Measurements from ENCODE around the gene ST6GALNAC2. TPM values are rescaled to one million over a fixed set of nuclear protein-coding genes. Genes with fewer than 3 reads are reported as not detected.
"Not testable (repeated sequence)": the region's sequence is repeated elsewhere in the genome, so short reads cannot be mapped to it uniquely, and the experiment has no call there.

Gene ST6GALNAC2
- total RNA-seq, 6 experiments from 2014 or later: 0.81 to 5.0 (median 2.3) TPM

DNA sequence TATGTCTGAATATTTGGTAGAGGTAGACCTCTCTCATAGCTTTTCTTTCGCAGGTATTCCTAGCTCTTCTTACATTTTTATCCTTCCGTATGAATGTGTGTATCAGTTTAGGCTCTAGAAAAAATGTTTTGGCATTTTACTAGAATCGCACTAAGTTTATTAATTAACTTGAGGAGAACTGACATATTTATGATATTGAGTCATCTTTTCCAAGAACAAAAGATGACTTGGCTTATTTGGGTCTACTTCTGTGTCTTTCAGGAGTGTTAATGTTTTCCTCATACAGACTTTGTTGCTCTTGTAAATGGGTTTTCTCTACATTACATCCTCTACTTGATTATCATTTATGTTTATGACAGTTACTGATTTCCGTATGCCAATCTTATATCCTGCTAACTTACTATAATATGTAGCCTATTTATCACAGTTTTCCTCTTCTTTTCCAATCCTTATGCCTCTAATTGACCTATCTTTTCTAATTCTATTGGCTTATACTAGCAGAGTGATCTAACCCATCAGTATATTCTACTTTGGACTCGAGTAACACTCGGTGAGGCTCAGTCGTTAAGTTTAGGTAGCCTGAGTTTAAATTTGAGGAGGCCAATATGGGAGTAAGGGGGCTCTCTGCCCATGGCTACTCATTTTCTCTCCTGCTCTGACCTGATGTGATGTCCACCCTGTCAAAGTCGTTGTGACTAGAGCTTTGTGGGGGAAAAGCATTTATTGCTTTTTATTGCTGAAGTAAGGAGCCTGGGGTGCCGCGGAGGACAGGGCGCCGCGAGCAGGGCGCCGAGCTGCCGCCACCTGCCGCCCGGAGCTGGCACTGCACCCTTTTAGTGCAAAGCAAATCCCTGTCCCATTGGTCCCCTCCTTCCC is 37.8 kb upstream of the ST6GALNAC2 start:
- DNase-seq: peak; percentile 75 to 80 (median 79)
- Histone ChIP-seq H3K27ac (no peak overlapping the region), H3K36me3 (no peaks in the 10 kb centered on the region), H3K9me3 (no peaks in the 10 kb centered on the region), H3K4me1 (no peaks in the 10 kb centered on the region), H3K4me3 (no peak overlapping the region), H3K27me3 (no peaks in the 10 kb centered on the region)
- intact Hi-C loops (cut with DNase I): no loop called here
- 22% methylated on average over 18 of the region's 18 CpGs for WGBS (ENCODE audit: insufficient coverage, low coverage, low lambda C conversion rate, missing lambda C conversion rate)
- peak; percentile 98 to 100 (median 100) for ATAC-seq
- no peak for TF ChIP-seq POLR2A (IDR thresholded peaks at IDR 0.05)
- TF ChIP-seq, protein P1, sequence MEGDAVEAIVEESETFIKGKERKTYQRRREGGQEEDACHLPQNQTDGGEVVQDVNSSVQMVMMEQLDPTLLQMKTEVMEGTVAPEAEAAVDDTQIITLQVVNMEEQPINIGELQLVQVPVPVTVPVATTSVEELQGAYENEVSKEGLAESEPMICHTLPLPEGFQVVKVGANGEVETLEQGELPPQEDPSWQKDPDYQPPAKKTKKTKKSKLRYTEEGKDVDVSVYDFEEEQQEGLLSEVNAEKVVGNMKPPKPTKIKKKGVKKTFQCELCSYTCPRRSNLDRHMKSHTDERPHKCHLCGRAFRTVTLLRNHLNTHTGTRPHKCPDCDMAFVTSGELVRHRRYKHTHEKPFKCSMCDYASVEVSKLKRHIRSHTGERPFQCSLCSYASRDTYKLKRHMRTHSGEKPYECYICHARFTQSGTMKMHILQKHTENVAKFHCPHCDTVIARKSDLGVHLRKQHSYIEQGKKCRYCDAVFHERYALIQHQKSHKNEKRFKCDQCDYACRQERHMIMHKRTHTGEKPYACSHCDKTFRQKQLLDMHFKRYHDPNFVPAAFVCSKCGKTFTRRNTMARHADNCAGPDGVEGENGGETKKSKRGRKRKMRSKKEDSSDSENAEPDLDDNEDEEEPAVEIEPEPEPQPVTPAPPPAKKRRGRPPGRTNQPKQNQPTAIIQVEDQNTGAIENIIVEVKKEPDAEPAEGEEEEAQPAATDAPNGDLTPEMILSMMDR (IDR thresholded peaks at IDR 0.05): peak; percentile 85 to 99 (median 98)

DNA sequence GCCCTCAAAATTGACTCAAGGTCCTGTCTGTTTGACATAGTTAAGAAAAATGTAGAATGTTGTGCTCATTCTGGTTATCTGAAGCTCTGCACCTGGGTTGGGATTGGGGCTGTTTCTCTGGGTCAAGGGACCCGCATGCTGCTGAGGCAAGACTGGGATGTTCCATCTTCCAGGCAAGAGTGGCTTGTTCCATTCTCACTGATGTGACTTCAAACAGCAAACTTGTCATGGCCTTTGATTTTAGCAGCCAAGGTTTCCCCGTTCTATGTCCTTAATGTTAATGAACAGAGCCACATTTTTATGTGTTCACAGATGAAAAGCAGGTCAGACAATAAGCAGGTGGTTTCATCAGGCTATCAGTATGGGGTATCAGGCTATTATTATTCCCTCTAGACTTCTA is 32.2 kb upstream of the ST6GALNAC2 start:
- intact Hi-C loops (cut with DNase I): no loop called here
- 86% methylated on average over 1 of the region's 2 CpGs for WGBS (ENCODE audit: insufficient coverage, low coverage, low lambda C conversion rate, missing lambda C conversion rate)
- ATAC-seq (no peak), DNase-seq (peak in 1 of 3 donors; percentile 10)
- Histone ChIP-seq H3K4me3 (no peak overlapping the region), H3K9me3 (no peaks in the 10 kb centered on the region), H3K27ac (no peak overlapping the region), H3K4me1 (peaks cover 0 to 9% (median 4%) of the 10 kb centered on the region in 4 donors), H3K36me3 (no peaks in the 10 kb centered on the region), H3K27me3 (no peaks in the 10 kb centered on the region)
- TF ChIP-seq, protein P1 (IDR thresholded peaks at IDR 0.05): no peak
- no peak for TF ChIP-seq POLR2A (IDR thresholded peaks at IDR 0.05)

DNA sequence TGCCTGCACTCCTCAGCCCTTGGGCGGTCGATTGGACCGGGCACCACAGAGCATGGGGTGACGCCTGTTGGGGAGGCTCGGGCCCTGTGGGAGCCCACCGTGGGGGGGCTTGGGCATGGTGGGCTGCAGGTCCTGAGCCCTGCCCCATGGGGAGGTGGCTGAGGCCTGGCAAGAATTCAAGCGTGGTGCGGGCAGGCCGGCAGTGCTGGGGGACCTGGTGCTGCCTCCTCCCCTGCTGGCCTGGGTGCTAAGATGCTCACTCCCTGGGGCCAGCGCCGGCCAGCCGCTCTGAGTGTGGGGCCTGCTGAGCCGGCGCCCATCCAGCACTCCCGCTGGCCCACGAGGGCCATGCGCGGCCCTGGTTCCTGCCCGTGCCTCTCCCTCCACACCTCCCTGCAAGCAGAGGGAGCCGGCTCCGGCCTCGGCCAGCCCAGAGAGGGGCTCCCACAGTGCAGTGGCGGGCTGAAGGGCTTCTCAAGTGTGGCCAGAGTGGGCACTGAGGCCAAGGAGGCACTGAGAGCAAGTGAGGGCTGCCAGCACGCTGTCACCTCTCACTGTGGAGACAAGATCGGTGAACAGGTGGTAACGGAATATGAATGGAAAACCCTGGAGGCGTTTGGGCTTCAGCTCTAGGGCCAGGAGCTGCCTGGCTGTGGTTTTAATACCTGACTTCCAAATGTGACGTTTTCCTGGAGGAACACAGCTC is 29.4 kb upstream of the ST6GALNAC2 start:
- Histone ChIP-seq H3K27ac (no peak overlapping the region), H3K4me3 (no peak overlapping the region), H3K27me3 (no peaks in the 10 kb centered on the region), H3K4me1 (peaks cover 0 to 9% (median 4%) of the 10 kb centered on the region in 4 donors), H3K9me3 (no peaks in the 10 kb centered on the region), H3K36me3 (no peaks in the 10 kb centered on the region)
- TF ChIP-seq, protein P1 (IDR thresholded peaks at IDR 0.05): no peak
- no peak for TF ChIP-seq POLR2A (IDR thresholded peaks at IDR 0.05)
- peak in 1 of 3 donors; percentile 45 for DNase-seq
- peak in 1 of 4 donors; percentile 41 for ATAC-seq
- intact Hi-C loops (cut with DNase I): no loop called here
- WGBS (ENCODE audit: insufficient coverage, low coverage, low lambda C conversion rate, missing lambda C conversion rate): 90% methylated on average over 7 of the region's 28 CpGs

DNA sequence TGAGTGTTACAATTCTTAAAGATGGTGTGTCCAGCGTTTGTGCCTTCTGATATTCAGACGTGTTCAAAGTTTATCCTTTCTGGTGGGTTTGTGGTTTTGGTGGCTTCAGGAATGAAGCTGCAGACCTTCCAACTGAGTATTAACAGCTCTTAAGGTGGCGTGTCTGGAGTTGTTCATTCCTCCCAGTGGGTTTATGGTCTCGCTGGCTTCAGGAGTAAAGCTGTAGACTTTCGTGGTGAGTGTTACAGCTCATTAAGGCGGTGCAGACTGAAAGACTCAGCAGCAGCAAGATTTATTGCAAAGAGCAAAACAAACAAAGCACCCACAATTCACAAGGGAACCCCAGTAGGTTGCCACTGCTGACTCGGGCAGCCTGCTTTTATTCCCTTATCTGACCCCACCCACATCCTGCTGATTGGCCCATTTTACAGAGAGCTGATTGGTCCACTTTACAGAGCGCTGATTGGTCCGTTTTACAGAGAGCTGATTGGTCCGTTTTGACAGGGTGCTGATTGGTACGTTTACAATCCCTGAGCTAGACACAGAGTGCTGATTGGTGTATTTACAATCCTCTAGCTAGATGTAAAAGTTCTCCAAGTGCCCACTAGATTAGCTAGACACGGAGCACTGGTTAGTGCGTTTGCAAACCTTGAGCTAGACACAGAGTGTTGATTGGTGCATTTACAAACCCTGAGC is 28.6 kb upstream of the ST6GALNAC2 start:
- ATAC-seq; H3K27ac ChIP-seq; H3K4me1 ChIP-seq; H3K9me3 ChIP-seq; intact Hi-C loops (cut with DNase I); H3K27me3 ChIP-seq; H3K36me3 ChIP-seq; H3K4me3 ChIP-seq: not testable (repeated sequence)
- 45% methylated on average over 3 of the region's 13 CpGs for WGBS (ENCODE audit: insufficient coverage, low coverage, low lambda C conversion rate, missing lambda C conversion rate)
- DNase-seq: peak in 1 of 3 donors; percentile 6
